ENCODE measurements around the gene ETFBKMT.

DNA sequence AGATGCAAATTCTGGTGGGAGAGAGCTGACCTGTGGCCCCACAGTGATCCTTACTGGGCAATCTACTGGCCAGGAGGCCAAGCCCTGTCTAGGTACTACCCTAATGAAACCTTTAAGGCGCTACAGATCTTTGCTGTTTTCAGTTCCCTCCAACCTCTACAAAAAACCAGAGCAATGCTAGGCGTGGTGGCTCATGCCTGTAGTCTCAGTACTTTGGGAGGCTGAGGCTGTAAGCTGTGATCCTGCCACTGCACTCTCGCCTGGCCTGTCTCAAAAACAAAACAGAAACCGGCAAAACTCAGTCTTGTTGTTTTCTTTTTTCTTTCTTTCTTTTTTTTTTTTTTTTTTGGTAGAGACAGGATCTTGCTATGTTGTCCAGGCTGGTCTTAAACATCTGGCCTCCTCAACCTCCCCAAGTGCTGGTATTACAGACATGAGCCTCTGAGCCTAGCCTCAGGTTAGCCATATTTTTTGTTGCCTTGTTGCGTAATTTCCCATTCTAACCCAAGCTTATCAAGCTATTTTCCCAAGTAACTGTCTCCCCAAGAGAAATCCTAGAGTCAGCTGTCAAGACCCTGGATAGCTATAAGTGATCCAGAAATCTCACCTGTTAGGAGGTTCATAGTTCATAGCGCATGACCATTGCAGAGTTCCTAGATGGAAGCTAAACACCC is 2.8 kb downstream of the ETFBKMT start:
- TF ChIP-seq CTCF (IDR thresholded peaks at IDR 0.05) (no peak), POLR2A (IDR thresholded peaks at IDR 0.05) (no peak)
